NB4 (cell line): ENCODE data around the gene LSM7.

Source experiments
- POLR2A ChIP-seq: IDR thresholded peaks from 2 replicates; pipeline ENCODE4 v1.6.1; 2011; ENCODE audit warnings: mild to moderate bottlenecking; ENCODE audit not compliant: insufficient read length; ENCODE audit errors: extremely low read depth
- TF ChIP-seq, protein P1 (sequence below): IDR thresholded peaks from one replicate; pipeline ENCODE4 v1.5.1; 2012; ENCODE audit warnings: low read depth, low read length

DNA sequence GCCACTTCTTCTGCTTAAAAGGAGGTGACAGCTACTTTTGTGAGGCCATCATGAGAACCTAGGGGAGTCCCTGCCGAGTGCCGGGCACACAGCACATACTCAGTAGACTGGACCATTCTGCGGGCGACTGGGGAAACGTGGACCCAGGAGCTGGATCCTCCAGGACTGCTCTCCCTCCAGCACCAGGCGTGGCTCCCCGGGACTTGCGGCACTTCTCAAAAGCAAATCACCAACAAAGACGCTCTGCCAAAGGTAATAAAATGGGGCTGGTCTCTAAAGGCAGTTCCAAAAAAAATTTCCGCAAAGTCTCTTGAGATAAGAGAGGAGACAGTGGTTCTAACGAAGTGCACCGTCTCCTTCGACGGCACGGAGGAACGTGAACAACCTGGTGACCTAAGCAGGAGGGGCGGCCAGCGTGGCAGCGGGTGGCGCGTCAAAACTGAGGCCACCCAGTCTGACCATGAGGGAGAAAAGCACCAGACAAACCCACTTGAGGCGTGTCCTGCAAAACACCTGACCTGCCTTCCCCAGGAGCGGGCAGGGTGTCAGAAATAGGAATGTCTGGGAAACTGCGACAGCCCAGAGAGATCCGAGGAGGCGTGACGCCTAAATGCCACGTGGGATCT is 30.3 kb upstream of the LSM7 start:
- TF ChIP-seq POLR2A: no peak
- TF ChIP-seq, protein P1, sequence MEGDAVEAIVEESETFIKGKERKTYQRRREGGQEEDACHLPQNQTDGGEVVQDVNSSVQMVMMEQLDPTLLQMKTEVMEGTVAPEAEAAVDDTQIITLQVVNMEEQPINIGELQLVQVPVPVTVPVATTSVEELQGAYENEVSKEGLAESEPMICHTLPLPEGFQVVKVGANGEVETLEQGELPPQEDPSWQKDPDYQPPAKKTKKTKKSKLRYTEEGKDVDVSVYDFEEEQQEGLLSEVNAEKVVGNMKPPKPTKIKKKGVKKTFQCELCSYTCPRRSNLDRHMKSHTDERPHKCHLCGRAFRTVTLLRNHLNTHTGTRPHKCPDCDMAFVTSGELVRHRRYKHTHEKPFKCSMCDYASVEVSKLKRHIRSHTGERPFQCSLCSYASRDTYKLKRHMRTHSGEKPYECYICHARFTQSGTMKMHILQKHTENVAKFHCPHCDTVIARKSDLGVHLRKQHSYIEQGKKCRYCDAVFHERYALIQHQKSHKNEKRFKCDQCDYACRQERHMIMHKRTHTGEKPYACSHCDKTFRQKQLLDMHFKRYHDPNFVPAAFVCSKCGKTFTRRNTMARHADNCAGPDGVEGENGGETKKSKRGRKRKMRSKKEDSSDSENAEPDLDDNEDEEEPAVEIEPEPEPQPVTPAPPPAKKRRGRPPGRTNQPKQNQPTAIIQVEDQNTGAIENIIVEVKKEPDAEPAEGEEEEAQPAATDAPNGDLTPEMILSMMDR: no peak
